Mucosa of rectum (tissue), 2 donors: Measurements from ENCODE around the gene GALR2.

Source experiments
- H3K27ac ChIP-seq, 2 donors: one replicate each; pipeline ENCODE4 v1.7.0; 2013; ENCODE audit warnings: inconsistent platforms in 2 of 2, low read depth in 2 of 2, low read length in 2 of 2
- H3K27me3 ChIP-seq, 2 donors: one replicate each; pipeline ENCODE4 v1.7.0; 2013; ENCODE audit warnings: low read length in 2 of 2; ENCODE audit not compliant: control insufficient read depth in 2 of 2, insufficient read depth in 2 of 2
- H3K36me3 ChIP-seq, 2 donors: one replicate each; pipeline ENCODE4 v1.7.0; 2013; ENCODE audit warnings: low read length in 2 of 2; ENCODE audit not compliant: control insufficient read depth in 2 of 2, insufficient read depth in 2 of 2
- H3K4me1 ChIP-seq, 2 donors: one replicate each; pipeline ENCODE4 v1.7.0; 2013; ENCODE audit warnings: low read length in 2 of 2, mild to moderate bottlenecking in 1 of 2; ENCODE audit not compliant: control insufficient read depth in 2 of 2, insufficient read depth in 2 of 2
- H3K4me3 ChIP-seq, 2 donors: one replicate each; pipeline ENCODE4 v1.7.0; 2013; ENCODE audit warnings: low read length in 2 of 2
- H3K9ac ChIP-seq, 2 donors: one replicate each; pipeline ENCODE4 v1.7.0; 2013; ENCODE audit warnings: low read length in 2 of 2, low read depth in 1 of 2, mild to moderate bottlenecking in 1 of 2
- H3K9me3 ChIP-seq, 2 donors: one replicate each; pipeline ENCODE4 v1.7.0; 2013; ENCODE audit warnings: low read length in 2 of 2; ENCODE audit not compliant: control insufficient read depth in 2 of 2
- donor health status: healthy.
- donor health status: Normal muscosa, but diverticular disease.

Gene GALR2

DNA sequence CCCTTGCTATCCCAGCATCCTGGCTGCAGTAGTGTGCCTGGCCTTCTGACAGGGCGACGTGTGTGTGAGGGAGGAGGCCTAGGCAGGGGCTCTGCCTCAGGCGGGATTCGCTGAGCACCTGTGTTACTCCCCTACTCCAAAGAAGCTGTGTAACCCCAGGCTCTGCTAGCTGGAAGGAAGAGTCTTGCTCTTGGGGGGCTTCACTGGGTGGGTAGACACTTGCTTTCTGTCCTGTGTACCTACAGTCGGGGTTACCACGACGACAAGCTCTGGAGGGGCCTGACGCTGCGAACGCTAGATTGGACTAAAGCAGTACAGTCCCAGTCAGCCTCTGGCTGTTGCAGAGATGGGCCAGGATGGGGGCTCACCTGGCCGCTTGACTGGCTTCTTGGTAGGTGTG is 19.5 kb downstream of the GALR2 start:
- H3K4me1 ChIP-seq = no peaks in the 10 kb centered on the region
- no peak overlapping the region for H3K9ac ChIP-seq
- no peaks in the 10 kb centered on the region for H3K27me3 ChIP-seq
- H3K4me3 ChIP-seq = no peak overlapping the region
- peaks cover 57 to 61% of the 10 kb centered on the region in 2 donors for H3K36me3 ChIP-seq
- no peaks in the 10 kb centered on the region for H3K9me3 ChIP-seq
- no peak overlapping the region for H3K27ac ChIP-seq

DNA sequence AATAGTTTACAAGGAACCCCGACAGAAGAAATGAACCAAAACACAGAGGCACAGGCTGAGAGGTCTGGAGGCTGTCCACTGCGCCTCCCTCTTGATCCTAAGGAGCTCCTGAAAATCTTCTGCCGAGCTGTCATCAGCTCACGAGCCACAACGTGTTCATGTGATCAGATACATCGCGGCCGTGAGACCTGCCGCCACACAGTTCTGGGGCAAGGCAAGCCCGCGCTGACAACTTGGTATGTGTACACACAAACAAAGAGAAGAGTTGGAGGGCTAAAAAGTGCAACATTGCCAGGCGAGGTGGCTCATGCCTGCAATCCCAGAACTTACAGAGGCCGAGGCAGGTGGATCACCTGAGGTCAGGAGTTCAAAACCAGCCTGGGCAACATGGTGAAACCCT is 21.4 kb downstream of the GALR2 start:
- H3K9ac ChIP-seq = no peak overlapping the region
- H3K4me3 ChIP-seq = no peak overlapping the region
- no peak overlapping the region for H3K27ac ChIP-seq
- no peaks in the 10 kb centered on the region for H3K9me3 ChIP-seq
- no peaks in the 10 kb centered on the region for H3K27me3 ChIP-seq
- peaks cover 43 to 51% of the 10 kb centered on the region in 2 donors for H3K36me3 ChIP-seq
- no peaks in the 10 kb centered on the region for H3K4me1 ChIP-seq

DNA sequence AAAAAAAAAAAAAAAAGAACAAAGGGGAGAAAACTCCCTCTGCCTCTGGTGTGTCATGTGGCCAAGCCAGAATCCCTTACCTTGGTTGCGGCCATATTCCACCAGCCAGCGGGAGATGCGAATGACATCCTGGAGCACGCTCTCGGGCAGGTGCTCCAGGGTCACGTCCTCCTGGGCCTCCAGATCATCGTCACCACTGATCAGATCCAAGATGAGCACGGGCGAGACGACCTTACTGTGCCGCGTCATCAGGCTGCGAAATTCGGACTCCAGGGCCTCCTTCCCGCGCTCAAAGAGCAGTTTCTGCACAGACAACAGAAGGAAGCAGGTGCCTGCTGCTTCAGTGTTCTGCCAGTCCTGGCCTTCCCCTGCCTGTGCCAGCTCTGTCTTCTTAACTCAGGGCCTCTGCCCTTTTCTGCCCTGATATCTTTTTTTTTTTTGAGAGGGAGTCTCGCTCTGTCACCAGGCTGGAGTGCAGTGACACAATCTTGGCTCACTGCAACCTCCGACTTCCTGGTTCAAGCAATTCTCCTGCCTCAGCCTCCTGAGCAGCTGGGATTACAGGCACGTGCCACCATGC is 23.2 kb downstream of the GALR2 start:
- peaks cover 41 to 51% of the 10 kb centered on the region in 2 donors for H3K36me3 ChIP-seq
- H3K4me3 ChIP-seq = no peak overlapping the region
- H3K9ac ChIP-seq = no peak overlapping the region
- peaks cover 2 to 10% of the 10 kb centered on the region in 2 donors for H3K4me1 ChIP-seq
- no peaks in the 10 kb centered on the region for H3K27me3 ChIP-seq
- H3K27ac ChIP-seq = no peak overlapping the region
- no peaks in the 10 kb centered on the region for H3K9me3 ChIP-seq

DNA sequence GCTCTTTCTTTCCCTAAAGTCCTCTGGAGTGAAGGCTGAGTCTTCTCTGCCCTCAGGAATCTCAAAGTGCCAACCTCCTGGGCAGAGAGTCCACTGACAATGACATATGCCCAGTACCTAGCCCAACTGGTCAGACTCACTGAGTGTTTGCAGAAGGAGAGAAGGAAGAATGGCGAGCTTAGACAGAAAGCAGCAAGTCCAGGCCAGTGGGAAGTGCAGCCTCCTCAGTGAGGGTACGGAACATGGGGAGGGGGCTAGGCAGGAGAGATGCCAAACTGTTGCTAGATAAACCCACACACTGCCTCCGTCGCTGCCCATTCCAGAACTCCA is 28.3 kb downstream of the GALR2 start:
- peak overlapping the region; percentile 58 to 77 for H3K27ac ChIP-seq
- no peaks in the 10 kb centered on the region for H3K27me3 ChIP-seq
- H3K36me3 ChIP-seq = peaks cover 8 to 21% of the 10 kb centered on the region in 2 donors

DNA sequence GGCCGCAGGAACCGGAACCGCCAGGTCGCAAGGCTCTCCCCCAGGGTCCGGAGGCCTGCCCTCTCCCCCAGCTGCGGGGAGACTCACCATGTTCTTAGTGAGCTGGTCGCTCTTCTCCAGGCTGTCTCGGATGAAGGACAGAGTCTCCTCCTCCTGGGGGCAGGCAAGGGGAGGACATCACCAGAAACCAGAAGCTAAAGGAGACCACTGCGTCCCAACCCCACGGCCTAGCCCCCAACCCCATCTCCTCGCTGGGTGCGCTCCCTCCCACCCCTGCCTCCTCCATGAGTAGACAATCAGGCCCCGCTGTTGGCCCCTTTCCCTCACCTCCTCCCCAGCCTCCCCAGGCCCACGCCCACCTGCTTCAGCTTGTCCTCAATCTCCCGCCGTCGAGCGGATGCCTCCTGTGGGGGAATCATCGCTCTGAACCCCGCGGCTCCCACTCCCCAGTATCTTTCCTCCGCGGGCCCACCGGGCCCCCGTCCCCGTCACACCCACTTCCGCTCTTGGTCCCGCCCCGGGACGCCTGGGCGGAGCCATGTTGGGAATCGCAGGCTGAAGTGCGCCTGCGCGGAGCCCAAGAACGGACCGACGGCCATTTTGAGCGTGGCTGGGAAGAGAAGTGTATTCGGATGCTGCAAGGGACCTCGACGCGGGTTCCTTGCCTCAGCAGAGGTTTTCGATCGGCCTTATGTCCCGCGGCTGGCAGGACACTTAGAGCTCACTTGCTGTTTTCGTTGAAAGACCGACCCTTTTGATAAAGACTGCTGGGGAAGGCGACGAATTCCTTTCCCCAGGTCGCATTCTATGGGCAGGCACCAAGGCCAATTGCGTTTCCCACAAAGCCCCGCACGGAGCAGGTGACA is 28.9 kb downstream of the GALR2 start, which contains the start of gene EXOC7:
EXOC7 (minus strand) TSS at position 514 of the 866 bp plus-strand sequence; CDS start at position 419, 95 bp downstream.
- H3K27ac ChIP-seq = peak within 1 kb of the TSS; percentile 58 to 77
- peak within 1 kb of the TSS; percentile 85 to 96 for H3K4me3 ChIP-seq
- peaks cover 8 to 21% of the 10 kb centered on the region in 2 donors for H3K36me3 ChIP-seq
- peak within 1 kb of the TSS; percentile 73 to 78 for H3K9ac ChIP-seq
- H3K4me1 ChIP-seq = peaks cover 15 to 19% of the 10 kb centered on the region in 2 donors
- H3K27me3 ChIP-seq = no peaks in the 10 kb centered on the region
- no peaks in the 10 kb centered on the region for H3K9me3 ChIP-seq

More for the DNA sequence above, 28.3 kb downstream of the GALR2 start:
- Histone ChIP-seq H3K4me1 (peaks cover 15 to 19% of the 10 kb centered on the region in 2 donors), H3K9me3 (no peaks in the 10 kb centered on the region), H3K9ac (peak overlapping the region; percentile 73 to 78), H3K4me3 (peak overlapping the region; percentile 85 to 96)

DNA sequence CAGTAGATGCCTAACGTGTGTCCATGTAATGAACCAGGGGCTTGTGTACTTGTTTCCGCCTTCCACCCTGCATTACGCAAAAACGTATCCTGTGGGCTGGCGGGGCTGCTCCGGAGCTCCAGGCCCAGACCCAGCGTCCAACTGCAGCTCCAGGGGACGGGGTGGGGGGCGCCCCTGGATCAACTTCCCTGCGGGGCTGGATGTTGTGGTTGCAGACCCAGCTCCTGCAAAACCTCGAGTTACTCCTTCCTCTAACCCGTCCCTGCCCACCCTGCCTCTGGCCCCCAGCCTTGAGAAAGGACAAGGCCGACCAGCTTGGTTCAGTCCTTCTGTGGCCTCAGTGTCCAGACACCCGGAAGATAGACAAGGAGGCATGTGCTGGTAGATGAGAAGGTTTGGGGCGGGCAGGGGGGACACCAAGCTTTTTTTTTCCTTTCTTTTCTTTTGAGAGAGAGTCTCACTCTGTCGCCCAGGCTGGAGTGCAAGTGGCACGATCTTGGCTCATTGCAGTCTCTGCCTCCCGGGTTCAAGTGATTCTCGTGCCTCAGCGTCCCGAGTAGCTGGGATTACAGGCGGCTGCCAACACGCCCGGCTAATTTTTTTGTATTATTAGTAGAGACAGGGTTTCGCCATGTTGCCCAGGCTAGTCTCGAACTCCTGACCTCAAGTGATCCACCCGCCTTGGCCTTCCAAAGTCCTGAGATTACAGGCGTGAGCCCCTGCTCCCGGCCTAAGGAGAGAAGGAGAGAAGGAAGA is 29.7 kb downstream of the GALR2 start:
- Histone ChIP-seq H3K9ac (peak overlapping the region; percentile 73 to 78), H3K27me3 (no peaks in the 10 kb centered on the region)

DNA sequence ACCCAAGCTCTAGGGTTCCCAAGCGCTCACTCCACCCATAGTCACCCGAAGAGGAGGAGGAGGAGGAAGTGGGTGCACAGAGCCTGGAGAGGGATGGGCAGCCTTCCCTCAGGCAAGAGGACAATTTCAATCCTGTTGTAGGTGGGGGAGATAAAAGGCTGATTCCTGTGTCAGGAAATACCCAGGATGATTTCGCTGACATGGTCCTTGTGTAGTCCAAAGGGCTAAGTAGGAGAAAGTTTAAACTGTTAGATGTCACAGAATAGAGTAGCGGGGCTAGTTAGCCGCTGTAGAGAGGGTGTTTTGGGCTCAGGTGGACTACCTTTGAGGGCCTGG is 30.3 kb downstream of the GALR2 start:
- Histone ChIP-seq H3K9me3 (no peaks in the 10 kb centered on the region), H3K36me3 (peaks cover 8 to 16% of the 10 kb centered on the region in 2 donors), H3K27me3 (no peaks in the 10 kb centered on the region), H3K4me1 (peaks cover 15 to 19% of the 10 kb centered on the region in 2 donors), H3K27ac (no peak overlapping the region), H3K9ac (no peak overlapping the region), H3K4me3 (no peak overlapping the region)

More for the DNA sequence above, 29.7 kb downstream of the GALR2 start:
- Histone ChIP-seq H3K27ac (peak overlapping the region; percentile 58 to 77), H3K36me3 (peaks cover 8 to 21% of the 10 kb centered on the region in 2 donors), H3K4me3 (peak overlapping the region; percentile 85 to 96), H3K9me3 (no peaks in the 10 kb centered on the region), H3K4me1 (peaks cover 15 to 19% of the 10 kb centered on the region in 2 donors)

DNA sequence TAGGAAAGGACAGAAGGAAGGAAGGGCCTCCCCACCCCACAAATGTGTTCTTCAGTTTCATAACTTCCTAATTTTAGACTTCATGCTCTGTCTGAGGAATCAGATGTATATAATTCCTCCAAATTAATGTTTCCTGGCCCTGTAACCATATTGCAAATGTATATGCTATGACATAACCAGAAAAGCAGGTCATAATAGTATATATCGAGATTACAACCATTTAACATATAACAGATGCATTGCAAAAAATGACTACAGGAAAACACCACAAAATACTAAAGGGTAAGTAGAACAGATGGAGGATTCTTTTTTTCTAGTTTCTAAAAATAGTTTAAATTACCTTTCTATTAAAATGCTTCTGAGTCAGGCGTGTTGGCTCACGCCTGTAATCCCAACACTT is 32.1 kb downstream of the GALR2 start:
- Histone ChIP-seq H3K4me3 (no peak overlapping the region), H3K27ac (no peak overlapping the region), H3K9ac (no peak overlapping the region), H3K4me1 (peaks cover 15 to 17% of the 10 kb centered on the region in 2 donors), H3K36me3 (peaks cover 2 to 5% of the 10 kb centered on the region in 2 donors), H3K9me3 (no peaks in the 10 kb centered on the region), H3K27me3 (no peaks in the 10 kb centered on the region)

DNA sequence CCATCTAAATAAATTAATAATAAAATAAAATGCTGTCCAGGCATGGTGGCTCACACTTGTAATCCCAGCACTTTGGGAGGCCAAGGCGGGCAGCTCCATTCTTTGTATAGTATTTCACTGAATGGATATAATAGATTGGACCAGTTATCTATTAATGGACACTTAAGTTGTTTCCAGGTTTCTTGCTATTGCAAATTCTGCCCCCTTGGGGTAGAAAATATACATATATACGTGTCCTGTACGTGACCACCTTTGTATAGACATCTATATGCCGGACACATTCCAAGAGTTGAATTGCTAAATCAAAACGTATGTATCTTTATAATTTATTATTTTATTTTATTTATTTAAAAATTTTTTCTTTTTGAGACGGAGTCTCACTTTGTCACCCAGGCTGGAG is 32.9 kb downstream of the GALR2 start:
- Histone ChIP-seq H3K4me3 (no peak overlapping the region), H3K27ac (no peak overlapping the region), H3K36me3 (no peaks in the 10 kb centered on the region), H3K4me1 (peaks cover 12 to 15% of the 10 kb centered on the region in 2 donors), H3K27me3 (no peaks in the 10 kb centered on the region), H3K9me3 (no peaks in the 10 kb centered on the region), H3K9ac (no peak overlapping the region)

DNA sequence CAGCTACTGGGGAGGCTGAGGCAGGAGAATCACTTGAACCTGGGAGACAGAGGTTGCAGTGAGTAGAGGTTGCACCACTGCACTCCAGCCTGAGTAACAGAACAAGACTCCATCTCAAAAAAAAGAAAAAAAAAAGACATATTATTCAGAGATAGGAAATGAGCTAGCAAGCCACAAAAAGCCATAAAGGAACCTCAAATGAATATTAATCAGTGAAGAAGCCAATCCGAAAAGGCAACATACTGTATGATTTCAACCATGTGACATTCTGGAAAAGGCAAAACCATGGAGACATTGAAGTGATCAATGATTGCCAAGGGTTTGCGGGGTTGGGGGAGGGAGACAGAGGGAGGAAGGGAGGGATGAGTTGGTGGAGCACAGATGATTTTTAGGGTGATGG is 37.4 kb downstream of the GALR2 start:
- H3K27ac ChIP-seq = no peak overlapping the region
- H3K9me3 ChIP-seq = no peaks in the 10 kb centered on the region
- H3K27me3 ChIP-seq = no peaks in the 10 kb centered on the region
- no peak overlapping the region for H3K9ac ChIP-seq
- no peaks in the 10 kb centered on the region for H3K4me1 ChIP-seq
- no peaks in the 10 kb centered on the region for H3K36me3 ChIP-seq
- H3K4me3 ChIP-seq = no peak overlapping the region
